KMS-11 (cell line): ENCODE measurements around the gene SLC27A1.

Source experiments
- H2AFZ ChIP-seq: fragments of 200-600 bp; sonication (generic); 2 replicates; pipeline ENCODE4 v1.6.1; 2016; ENCODE audit warnings: antibody characterized with exemption, mixed run types, low read depth
- H3K27ac ChIP-seq: fragments of 200-600 bp; sonication (generic); 2 replicates; pipeline ENCODE4 v1.6.1; 2016; ENCODE audit warnings: mild to moderate bottlenecking, mixed run types
- H3K27me3 ChIP-seq: fragments of 200-600 bp; sonication (generic); 2 replicates; pipeline ENCODE4 v1.6.1; 2017; ENCODE audit warnings: mild to moderate bottlenecking, low read depth, mixed run types, moderate library complexity; ENCODE audit not compliant: insufficient read depth
- H3K36me3 ChIP-seq: fragments of 200-600 bp; sonication (generic); 2 replicates; pipeline ENCODE4 v1.6.1; 2017; ENCODE audit warnings: mild to moderate bottlenecking, mixed run types; ENCODE audit not compliant: insufficient read depth
- H3K4me1 ChIP-seq: fragments of 200-600 bp; sonication (generic); 2 replicates; pipeline ENCODE4 v1.6.1; 2016; ENCODE audit warnings: mild to moderate bottlenecking, low read depth, mixed run types; ENCODE audit not compliant: poor library complexity, severe bottlenecking
- H3K4me2 ChIP-seq: fragments of 200-600 bp; sonication (generic); 2 replicates; pipeline ENCODE4 v1.7.0; 2016; ENCODE audit warnings: mild to moderate bottlenecking, mixed run types
- H3K4me3 ChIP-seq: fragments of 200-600 bp; sonication (generic); IDR thresholded peaks from 2 replicates; pipeline ENCODE4 v1.6.1; 2017; ENCODE audit warnings: low read depth, low read length, mixed read lengths; ENCODE audit not compliant: insufficient read depth
- H3K79me2 ChIP-seq: fragments of 200-600 bp; sonication (generic); 2 replicates; pipeline ENCODE4 v1.6.1; 2016; ENCODE audit warnings: low read depth, mixed run types; ENCODE audit not compliant: insufficient read depth
- H3K9ac ChIP-seq: fragments of 200-600 bp; sonication (generic); 2 replicates; pipeline ENCODE4 v1.6.1; 2016; ENCODE audit warnings: mild to moderate bottlenecking, mixed run types
- H4K20me1 ChIP-seq: fragments of 200-600 bp; sonication (generic); 2 replicates; pipeline ENCODE4 v1.6.1; 2016; ENCODE audit warnings: mild to moderate bottlenecking, mixed run types; ENCODE audit not compliant: insufficient read depth
- TF ChIP-seq, protein P1 (sequence below): fragments of 200-600 bp; sonication (generic); conservative IDR thresholded peaks from 2 replicates; pipeline ENCODE4 v1.6.1; 2017; ENCODE audit warnings: low read depth, mild to moderate bottlenecking, antibody characterized with exemption, low read length, moderate library complexity, mixed read lengths

Gene SLC27A1

GRCh38 chr19:17488593-17489391 lies 18.5 kb downstream of the SLC27A1 start:
- H2AFZ ChIP-seq = no peak overlapping the region
- TF ChIP-seq, protein P1, sequence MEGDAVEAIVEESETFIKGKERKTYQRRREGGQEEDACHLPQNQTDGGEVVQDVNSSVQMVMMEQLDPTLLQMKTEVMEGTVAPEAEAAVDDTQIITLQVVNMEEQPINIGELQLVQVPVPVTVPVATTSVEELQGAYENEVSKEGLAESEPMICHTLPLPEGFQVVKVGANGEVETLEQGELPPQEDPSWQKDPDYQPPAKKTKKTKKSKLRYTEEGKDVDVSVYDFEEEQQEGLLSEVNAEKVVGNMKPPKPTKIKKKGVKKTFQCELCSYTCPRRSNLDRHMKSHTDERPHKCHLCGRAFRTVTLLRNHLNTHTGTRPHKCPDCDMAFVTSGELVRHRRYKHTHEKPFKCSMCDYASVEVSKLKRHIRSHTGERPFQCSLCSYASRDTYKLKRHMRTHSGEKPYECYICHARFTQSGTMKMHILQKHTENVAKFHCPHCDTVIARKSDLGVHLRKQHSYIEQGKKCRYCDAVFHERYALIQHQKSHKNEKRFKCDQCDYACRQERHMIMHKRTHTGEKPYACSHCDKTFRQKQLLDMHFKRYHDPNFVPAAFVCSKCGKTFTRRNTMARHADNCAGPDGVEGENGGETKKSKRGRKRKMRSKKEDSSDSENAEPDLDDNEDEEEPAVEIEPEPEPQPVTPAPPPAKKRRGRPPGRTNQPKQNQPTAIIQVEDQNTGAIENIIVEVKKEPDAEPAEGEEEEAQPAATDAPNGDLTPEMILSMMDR = no peak
- H3K4me3 ChIP-seq = no peak overlapping the region
- no peaks in the 10 kb centered on the region for H4K20me1 ChIP-seq
- H3K27me3 ChIP-seq = no peaks in the 10 kb centered on the region
- no peak overlapping the region for H3K27ac ChIP-seq
- no peaks in the 10 kb centered on the region for H3K4me1 ChIP-seq
- no peaks in the 10 kb centered on the region for H3K79me2 ChIP-seq
- no peak overlapping the region for H3K9ac ChIP-seq
- no peaks in the 10 kb centered on the region for H3K36me3 ChIP-seq
- no peak overlapping the region for H3K4me2 ChIP-seq

GRCh38 chr19:17489392-17490030 lies 19.2 kb downstream of the SLC27A1 start:
- no peaks in the 10 kb centered on the region for H3K4me1 ChIP-seq
- H3K9ac ChIP-seq = no peak overlapping the region
- H4K20me1 ChIP-seq = no peaks in the 10 kb centered on the region
- no peak overlapping the region for H3K4me3 ChIP-seq
- no peaks in the 10 kb centered on the region for H3K79me2 ChIP-seq
- H2AFZ ChIP-seq = no peak overlapping the region
- TF ChIP-seq, protein P1 = no peak
- H3K27me3 ChIP-seq = no peaks in the 10 kb centered on the region
- no peaks in the 10 kb centered on the region for H3K36me3 ChIP-seq
- H3K27ac ChIP-seq = no peak overlapping the region
- H3K4me2 ChIP-seq = no peak overlapping the region

GRCh38 chr19:17490411-17490810 lies 20.1 kb downstream of the SLC27A1 start:
- TF ChIP-seq, protein P1 = no peak
- no peak overlapping the region for H3K9ac ChIP-seq
- no peak overlapping the region for H2AFZ ChIP-seq
- H3K36me3 ChIP-seq = no peaks in the 10 kb centered on the region
- no peaks in the 10 kb centered on the region for H4K20me1 ChIP-seq
- H3K27ac ChIP-seq = no peak overlapping the region
- no peak overlapping the region for H3K4me3 ChIP-seq
- no peak overlapping the region for H3K4me2 ChIP-seq
- H3K4me1 ChIP-seq = no peaks in the 10 kb centered on the region
- H3K27me3 ChIP-seq = no peaks in the 10 kb centered on the region
- H3K79me2 ChIP-seq = no peaks in the 10 kb centered on the region

DNA sequence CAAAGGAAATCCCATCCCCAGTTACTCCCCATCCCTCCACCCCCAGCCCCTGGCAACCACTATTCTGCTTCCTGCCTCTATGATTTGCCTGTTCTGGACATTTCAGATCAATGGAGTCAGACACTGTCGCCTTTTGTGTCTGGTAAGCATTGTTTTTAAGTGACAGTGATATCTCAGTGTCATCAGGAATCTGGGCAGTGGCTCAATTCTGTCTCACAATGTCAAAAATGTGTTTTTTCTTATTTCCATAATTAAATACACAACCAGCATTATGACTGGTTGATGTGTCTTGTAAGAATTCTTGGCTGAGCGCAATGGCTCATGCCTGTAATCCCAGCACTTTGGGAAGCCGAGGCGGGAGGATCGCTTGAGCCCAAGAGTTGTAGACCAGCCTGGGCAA lies 21.0 kb downstream of the SLC27A1 start:
- Histone ChIP-seq H4K20me1 (no peaks in the 10 kb centered on the region), H3K27me3 (no peaks in the 10 kb centered on the region), H3K4me3 (no peak overlapping the region), H3K4me1 (no peaks in the 10 kb centered on the region), H3K9ac (no peak overlapping the region), H3K4me2 (no peak overlapping the region), H3K27ac (no peak overlapping the region), H2AFZ (no peak overlapping the region), H3K79me2 (no peaks in the 10 kb centered on the region), H3K36me3 (no peaks in the 10 kb centered on the region)
- TF ChIP-seq, protein P1 = no peak
